GM10266 (cell line): ENCODE measurements around the gene FGD4.
A peak's percentile ranks its signal among the peaks of the same experiment; 100 is the strongest.

Experiments used
- DNase-seq: peaks from one replicate; pipeline ENCODE4 v3.0.0; 2012; ENCODE audit errors: extremely low spot score
- TF ChIP-seq, protein P1 (sequence below): IDR thresholded peaks from 2 replicates; pipeline ENCODE4 v1.5.1; 2012; ENCODE audit warnings: mild to moderate bottlenecking, low read depth; ENCODE audit not compliant: control insufficient read depth, insufficient read depth; ENCODE audit errors: missing control alignments

The FGD4 gene

DNA sequence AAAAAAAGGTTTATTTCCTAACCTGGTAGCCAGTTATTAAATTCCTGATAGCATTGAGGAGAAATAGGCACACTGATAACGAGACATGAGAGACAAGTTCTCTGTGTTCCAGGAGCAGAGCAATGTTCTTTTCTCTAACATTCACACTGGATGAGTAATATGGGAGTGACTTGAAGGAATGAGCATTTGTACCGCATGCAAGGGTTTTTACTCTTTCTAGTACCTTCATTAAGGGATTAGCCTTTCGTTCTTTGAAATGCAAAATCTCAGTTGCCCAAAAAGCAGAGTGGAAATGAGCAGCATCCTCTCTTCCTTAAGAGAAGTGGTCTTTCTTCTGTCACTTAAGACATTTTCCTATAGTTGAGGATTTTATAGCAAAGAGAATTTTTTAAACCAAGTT lies 54.7 kb downstream of the FGD4 start:
- TF ChIP-seq, protein P1, sequence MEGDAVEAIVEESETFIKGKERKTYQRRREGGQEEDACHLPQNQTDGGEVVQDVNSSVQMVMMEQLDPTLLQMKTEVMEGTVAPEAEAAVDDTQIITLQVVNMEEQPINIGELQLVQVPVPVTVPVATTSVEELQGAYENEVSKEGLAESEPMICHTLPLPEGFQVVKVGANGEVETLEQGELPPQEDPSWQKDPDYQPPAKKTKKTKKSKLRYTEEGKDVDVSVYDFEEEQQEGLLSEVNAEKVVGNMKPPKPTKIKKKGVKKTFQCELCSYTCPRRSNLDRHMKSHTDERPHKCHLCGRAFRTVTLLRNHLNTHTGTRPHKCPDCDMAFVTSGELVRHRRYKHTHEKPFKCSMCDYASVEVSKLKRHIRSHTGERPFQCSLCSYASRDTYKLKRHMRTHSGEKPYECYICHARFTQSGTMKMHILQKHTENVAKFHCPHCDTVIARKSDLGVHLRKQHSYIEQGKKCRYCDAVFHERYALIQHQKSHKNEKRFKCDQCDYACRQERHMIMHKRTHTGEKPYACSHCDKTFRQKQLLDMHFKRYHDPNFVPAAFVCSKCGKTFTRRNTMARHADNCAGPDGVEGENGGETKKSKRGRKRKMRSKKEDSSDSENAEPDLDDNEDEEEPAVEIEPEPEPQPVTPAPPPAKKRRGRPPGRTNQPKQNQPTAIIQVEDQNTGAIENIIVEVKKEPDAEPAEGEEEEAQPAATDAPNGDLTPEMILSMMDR = no peak
- no peak for DNase-seq

DNA sequence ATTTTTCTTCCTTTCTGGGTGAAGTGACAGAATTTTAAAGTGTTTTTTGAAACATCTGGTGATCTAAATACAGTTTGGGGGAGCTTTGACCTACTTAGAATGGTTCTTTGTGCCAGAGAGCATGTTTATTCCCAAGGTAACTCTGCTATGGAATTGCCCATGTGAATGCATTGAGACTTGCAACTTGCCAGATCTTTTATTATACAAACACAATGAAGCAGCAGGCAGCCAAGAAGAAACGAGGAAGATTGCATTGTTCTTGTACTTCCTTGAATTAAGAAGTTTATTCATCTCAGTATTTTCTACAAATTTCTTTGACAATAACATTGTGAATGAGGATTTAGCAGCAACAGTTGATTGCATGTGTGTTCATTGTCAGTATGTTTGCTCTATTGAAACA lies 55.5 kb downstream of the FGD4 start:
- TF ChIP-seq, protein P1 = no peak
- no peak for DNase-seq

DNA sequence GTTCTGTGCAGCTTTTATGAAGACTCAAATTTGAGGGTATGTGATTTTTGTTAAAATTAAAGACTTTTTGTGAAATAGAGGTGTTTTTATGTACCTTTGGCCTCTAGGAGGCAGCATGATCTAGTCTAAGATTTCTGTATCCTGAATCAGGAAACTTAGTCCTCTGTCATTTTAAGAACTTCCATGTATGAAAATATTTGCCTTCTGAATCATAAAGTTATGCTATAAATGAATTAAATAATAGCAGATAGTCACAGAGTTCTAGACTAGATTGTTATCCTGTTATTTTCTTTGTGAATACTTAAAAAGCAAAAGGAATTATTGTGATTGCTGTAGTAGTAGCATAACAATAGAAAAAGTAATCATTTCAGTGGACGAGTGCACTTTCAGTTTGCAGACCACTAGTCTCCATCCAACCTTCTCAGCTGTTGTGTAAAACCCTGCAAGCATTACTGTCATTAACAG lies 56.3 kb downstream of the FGD4 start:
- TF ChIP-seq, protein P1 = peak; percentile 57

DNA sequence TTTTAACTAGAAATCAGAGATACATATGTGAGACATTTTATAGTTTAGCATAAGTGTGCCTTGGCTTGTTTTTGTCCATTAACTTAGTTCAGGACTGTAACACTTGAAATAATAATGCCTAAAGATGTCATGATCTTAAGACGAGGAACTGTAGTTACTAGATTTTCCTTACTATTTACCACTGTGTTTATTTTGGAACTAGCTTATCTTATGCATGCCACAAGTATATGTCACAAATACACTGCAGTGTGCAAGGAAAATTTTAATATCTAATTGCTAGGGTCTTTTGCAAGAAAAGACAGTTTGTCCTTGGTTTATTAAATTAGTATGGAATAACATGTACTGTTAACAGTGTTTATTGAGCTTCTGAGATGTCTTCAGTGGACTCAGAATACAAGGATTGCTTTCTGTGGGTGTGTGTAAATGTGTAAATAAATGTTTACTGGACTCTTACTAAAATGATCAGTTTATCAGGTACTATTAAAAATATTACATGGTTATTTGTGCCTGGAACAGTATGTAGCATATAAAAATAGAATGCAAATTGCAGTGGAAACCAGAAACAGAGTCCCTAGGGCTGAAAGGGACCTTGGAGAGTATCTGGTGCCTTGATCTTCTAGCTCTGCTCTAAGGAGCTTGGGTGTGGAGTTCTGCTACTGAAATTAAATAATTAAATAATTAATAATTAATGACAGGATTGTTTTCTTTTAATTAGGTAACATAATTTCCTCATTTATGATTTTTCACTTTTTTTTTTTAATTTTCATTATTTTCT lies 58.1 kb downstream of the FGD4 start:
- TF ChIP-seq, protein P1 = no peak
- no peak for DNase-seq

More for the DNA sequence above, 56.3 kb downstream of the FGD4 start:
- DNase-seq = peak; percentile 49

DNA sequence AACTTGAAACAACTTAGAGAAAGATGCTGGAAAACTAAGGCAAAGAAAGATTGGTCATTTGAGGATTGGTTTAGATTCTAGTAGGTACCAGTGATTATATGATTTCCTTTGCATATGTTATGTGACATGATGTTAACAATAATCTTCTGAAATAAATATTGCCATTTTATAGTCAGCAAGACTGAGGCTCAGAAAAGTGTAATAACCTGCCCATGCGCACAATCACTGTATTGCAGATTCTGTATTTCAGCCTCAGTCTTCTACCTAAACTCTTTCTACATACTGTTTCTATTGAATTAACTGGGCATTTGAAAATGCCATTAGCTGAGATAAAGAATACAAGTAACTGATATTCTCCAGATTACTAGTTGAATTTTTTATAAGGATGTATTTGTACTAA lies 61.3 kb downstream of the FGD4 start:
- TF ChIP-seq, protein P1 = no peak
- no peak for DNase-seq

DNA sequence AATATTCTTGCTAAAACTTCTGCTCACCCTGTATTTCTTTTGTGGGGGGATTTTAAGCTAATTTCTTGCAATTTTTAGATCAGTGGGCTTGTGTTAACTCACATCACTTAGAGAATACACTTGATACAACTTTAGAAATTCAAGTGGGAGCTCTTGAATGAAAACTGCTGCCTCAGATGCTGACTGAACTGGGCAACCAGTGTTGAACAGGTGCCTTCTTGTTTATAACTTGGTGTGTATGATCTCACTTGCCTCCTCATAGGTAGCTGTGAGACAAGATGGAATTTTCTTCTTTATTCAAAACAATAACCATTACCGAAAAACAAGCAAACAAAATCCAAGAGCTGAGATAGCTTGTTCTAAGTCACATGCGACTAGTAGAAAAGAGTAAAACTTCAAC lies 63.5 kb downstream of the FGD4 start:
- TF ChIP-seq, protein P1 = no peak
- no peak for DNase-seq

DNA sequence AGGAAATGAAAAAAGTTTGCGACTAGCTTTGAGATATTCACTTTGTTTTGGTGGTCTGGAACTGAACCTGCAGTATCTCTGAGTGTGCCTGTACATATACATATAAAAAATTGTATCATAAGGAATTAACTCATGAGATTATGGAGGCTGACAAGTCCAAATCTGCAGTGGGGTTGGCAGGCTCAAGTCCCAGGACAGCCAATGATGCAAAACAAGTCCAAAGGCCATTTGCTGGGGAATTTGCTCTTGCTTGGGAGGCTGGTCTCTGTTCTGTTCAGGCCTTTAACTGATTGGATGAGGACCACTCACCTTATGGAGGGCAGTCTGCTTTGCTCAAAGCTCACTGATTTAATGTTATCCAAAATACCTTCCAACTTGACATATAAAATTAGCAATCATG lies 66.8 kb downstream of the FGD4 start:
- no peak for DNase-seq
- TF ChIP-seq, protein P1 = no peak
